Measurements from ENCODE around the gene SH3RF3.

The SH3RF3 gene

DNA sequence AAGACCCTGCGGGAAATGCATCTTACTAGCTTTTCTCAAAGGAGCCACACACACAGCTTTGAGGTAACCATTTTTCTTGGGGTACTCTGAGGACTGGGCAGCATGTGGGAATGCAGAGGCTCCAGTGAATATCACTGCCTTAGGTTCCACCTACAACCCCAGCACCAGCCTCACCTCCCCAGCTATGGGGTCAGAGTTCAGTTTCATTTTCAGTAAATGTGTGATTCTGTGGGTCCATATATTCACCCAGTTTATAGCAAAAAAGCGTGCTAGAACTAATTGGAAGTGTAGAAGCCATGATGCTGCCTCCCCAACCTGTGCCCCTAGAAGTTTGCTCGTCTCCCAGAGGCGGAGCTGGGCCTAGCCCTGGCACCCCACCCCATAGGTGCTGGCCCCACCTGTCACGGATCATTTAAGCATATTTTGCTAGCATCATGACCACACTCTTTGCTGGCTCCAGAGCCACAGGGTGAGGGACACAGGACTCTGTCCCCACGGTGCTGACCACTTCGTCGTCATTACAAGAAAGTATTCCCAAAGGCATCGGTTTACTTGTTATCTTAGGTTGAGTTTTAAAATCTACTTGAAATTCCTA, 57.7 kb downstream of the SH3RF3 start:
- H2AFZ ChIP-seq (ENCODE audit: low read depth): no peak overlapping the region
- no peak overlapping the region for H3K4me3 ChIP-seq (IDR thresholded peaks at IDR 0.05; ENCODE audit: insufficient read depth, low read depth, low read length)
- H3K9ac ChIP-seq: no peak overlapping the region
- TF ChIP-seq, protein P1, sequence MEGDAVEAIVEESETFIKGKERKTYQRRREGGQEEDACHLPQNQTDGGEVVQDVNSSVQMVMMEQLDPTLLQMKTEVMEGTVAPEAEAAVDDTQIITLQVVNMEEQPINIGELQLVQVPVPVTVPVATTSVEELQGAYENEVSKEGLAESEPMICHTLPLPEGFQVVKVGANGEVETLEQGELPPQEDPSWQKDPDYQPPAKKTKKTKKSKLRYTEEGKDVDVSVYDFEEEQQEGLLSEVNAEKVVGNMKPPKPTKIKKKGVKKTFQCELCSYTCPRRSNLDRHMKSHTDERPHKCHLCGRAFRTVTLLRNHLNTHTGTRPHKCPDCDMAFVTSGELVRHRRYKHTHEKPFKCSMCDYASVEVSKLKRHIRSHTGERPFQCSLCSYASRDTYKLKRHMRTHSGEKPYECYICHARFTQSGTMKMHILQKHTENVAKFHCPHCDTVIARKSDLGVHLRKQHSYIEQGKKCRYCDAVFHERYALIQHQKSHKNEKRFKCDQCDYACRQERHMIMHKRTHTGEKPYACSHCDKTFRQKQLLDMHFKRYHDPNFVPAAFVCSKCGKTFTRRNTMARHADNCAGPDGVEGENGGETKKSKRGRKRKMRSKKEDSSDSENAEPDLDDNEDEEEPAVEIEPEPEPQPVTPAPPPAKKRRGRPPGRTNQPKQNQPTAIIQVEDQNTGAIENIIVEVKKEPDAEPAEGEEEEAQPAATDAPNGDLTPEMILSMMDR (conservative IDR thresholded peaks at IDR 0.05; ENCODE audit: low read depth, low read length): no peak
- H3K36me3 ChIP-seq (ENCODE audit: insufficient read depth): no peaks in the 10 kb centered on the region
- no peaks in the 10 kb centered on the region for H3K79me2 ChIP-seq (ENCODE audit: insufficient read depth, low read depth)
- H3K4me1 ChIP-seq (ENCODE audit: low read depth, poor library complexity, severe bottlenecking): no peaks in the 10 kb centered on the region
- no peaks in the 10 kb centered on the region for H3K27me3 ChIP-seq (ENCODE audit: insufficient read depth, low read depth)
- no peak overlapping the region for H3K27ac ChIP-seq
- H4K20me1 ChIP-seq (ENCODE audit: insufficient read depth): no peaks in the 10 kb centered on the region
- no peak overlapping the region for H3K4me2 ChIP-seq

- Histone ChIP-seq H3K27ac (no peak overlapping the region), H3K4me3 (IDR thresholded peaks at IDR 0.05; ENCODE audit: insufficient read depth, low read depth, low read length) (no peak overlapping the region), H3K4me1 (ENCODE audit: low read depth, poor library complexity, severe bottlenecking) (no peaks in the 10 kb centered on the region), H2AFZ (ENCODE audit: low read depth) (no peak overlapping the region), H4K20me1 (ENCODE audit: insufficient read depth) (no peaks in the 10 kb centered on the region), H3K27me3 (ENCODE audit: insufficient read depth, low read depth) (no peaks in the 10 kb centered on the region), H3K36me3 (ENCODE audit: insufficient read depth) (no peaks in the 10 kb centered on the region), H3K79me2 (ENCODE audit: insufficient read depth, low read depth) (no peaks in the 10 kb centered on the region), H3K4me2 (no peak overlapping the region), H3K9ac (no peak overlapping the region)
- TF ChIP-seq, protein P1 (conservative IDR thresholded peaks at IDR 0.05; ENCODE audit: low read depth, low read length): no peak
These were observed 58.9 kb downstream of the SH3RF3 start for GRCh38 chr2:109187711-109188495.

- no peak overlapping the region for H2AFZ ChIP-seq (ENCODE audit: low read depth)
- H3K27ac ChIP-seq: no peak overlapping the region
- no peaks in the 10 kb centered on the region for H3K4me1 ChIP-seq (ENCODE audit: low read depth, poor library complexity, severe bottlenecking)
- TF ChIP-seq, protein P1 (conservative IDR thresholded peaks at IDR 0.05; ENCODE audit: low read depth, low read length): no peak
- no peaks in the 10 kb centered on the region for H4K20me1 ChIP-seq (ENCODE audit: insufficient read depth)
- H3K9ac ChIP-seq: no peak overlapping the region
- H3K4me2 ChIP-seq: no peak overlapping the region
- no peak overlapping the region for H3K4me3 ChIP-seq (IDR thresholded peaks at IDR 0.05; ENCODE audit: insufficient read depth, low read depth, low read length)
- no peaks in the 10 kb centered on the region for H3K79me2 ChIP-seq (ENCODE audit: insufficient read depth, low read depth)
- H3K36me3 ChIP-seq (ENCODE audit: insufficient read depth): no peaks in the 10 kb centered on the region
- H3K27me3 ChIP-seq (ENCODE audit: insufficient read depth, low read depth): no peaks in the 10 kb centered on the region
These were observed 59.5 kb downstream of the SH3RF3 start for GRCh38 chr2:109188496-109188890.

- no peak overlapping the region for H3K4me3 ChIP-seq (IDR thresholded peaks at IDR 0.05; ENCODE audit: insufficient read depth, low read depth, low read length)
- H3K27ac ChIP-seq: no peak overlapping the region
- TF ChIP-seq, protein P1 (conservative IDR thresholded peaks at IDR 0.05; ENCODE audit: low read depth, low read length): no peak
- no peaks in the 10 kb centered on the region for H3K4me1 ChIP-seq (ENCODE audit: low read depth, poor library complexity, severe bottlenecking)
- no peaks in the 10 kb centered on the region for H3K27me3 ChIP-seq (ENCODE audit: insufficient read depth, low read depth)
- H3K36me3 ChIP-seq (ENCODE audit: insufficient read depth): no peaks in the 10 kb centered on the region
- no peaks in the 10 kb centered on the region for H4K20me1 ChIP-seq (ENCODE audit: insufficient read depth)
- H3K9ac ChIP-seq: no peak overlapping the region
- no peak overlapping the region for H3K4me2 ChIP-seq
- H2AFZ ChIP-seq (ENCODE audit: low read depth): no peak overlapping the region
- H3K79me2 ChIP-seq (ENCODE audit: insufficient read depth, low read depth): no peaks in the 10 kb centered on the region
These were observed 59.9 kb downstream of the SH3RF3 start for GRCh38 chr2:109188898-109189297.

All from KMS-11 (cell line).